Caki2 (cell line): ENCODE measurements around the gene NCOA5. TPM values are rescaled to one million over a fixed set of nuclear protein-coding genes. Genes with fewer than 3 reads are reported as not detected.

ENCODE experiments used
- DNase-seq: peaks from one replicate; pipeline ENCODE4 v3.0.0-alpha.2; 2015; ENCODE audit warnings: low read depth
- in situ Hi-C: cut with HindIII; loops from 2 replicates; pipeline ENCODE4 v1.10.0; 2016; ENCODE audit warnings: low sequenced_read_pairs, low pct_unique_long_range_greater_than_20kb, mixed read lengths
- total RNA-seq: library from RNA; depleted of rRNA; stranded (reverse); fragments of >200 nt; shearing (Covaris generic); gene quantifications from 2 replicates; pipeline ENCODE4 v1.2.3, GENCODE V29; 2014; ENCODE audit warnings: low replicate concordance

NCOA5 gene
- total RNA-seq, 1 experiment from 2014 or later, result 9.2 TPM

DNA sequence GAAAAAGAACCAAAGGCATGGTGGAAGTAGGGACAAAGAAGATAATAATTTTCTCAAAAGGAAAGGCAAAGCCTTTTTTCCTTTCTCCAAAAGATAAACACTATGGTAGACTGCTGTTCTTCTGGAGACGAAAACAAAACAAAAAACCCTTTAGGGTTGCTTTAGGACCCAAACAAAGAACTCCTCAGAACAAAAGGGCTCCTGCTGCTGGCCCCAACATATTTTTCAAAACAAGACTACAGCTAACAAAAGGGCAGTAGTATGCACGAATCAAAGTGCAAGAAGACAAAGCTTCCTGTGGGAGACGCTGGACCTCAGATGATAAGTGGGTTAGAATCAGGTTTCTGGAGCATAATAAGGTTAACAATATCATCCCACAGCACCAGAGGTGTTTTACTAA is 15.8 kb downstream of the NCOA5 start:
- no peak for DNase-seq
- in situ Hi-C loops, result no loop called here

DNA sequence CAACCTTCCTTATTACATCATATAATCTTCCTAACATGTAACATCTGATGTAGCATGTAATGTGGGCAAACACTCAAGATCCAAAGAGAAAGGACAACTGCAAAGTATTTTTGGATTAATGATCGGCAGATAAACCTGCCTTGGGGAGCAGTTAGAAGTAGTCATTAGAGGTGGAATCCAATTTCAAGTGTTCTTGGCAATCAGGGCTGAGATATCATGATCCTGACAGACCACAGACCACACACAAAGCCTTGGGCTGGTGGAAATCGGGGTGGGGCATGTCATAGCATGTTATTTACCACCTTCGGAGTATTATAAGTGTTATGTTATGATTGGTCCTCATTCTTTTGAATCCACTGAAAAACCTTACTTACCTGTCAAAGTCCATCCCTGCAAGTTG is 16.3 kb downstream of the NCOA5 start:
- in situ Hi-C loops, result no loop called here
- DNase-seq, result no peak

DNA sequence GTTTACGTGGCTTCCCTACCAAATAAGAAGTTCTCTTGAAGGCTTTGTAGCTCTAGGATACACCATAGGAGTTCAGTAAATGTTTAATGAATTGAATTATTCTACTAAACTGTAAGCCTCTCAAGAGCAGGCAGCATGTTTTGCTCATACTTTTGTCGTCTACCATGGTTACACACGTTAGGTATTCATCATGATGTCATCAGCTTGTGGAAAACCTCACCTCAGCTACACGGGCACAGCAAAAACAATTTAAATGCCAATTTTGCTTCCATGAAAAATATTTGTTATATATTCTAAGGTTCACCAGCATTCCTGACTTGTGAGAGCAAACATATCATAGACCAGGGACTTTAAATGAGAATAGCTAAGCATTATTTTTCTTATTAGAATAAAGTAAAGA is 16.7 kb downstream of the NCOA5 start:
- in situ Hi-C loops, result no loop called here
- DNase-seq, result no peak

DNA sequence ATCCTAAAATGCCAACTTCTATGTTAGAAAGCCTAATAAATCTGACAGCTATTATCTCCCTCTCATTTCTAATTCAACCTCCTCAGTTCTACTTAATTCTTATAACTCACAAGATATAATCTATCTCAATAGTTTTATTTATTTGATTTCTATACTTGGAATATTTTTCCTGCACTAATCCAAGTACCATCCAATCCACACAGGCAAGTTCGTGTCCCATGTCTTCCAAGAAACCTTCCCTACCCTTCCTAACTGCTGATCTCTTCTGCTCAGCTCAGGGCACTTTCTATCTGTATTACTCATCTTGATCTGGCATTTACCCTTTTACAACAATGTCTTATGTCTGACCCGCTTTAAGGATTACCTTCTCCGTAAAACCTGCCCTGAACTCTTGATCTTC is 18.2 kb downstream of the NCOA5 start:
- no peak for DNase-seq
- in situ Hi-C loops, result no loop called here

DNA sequence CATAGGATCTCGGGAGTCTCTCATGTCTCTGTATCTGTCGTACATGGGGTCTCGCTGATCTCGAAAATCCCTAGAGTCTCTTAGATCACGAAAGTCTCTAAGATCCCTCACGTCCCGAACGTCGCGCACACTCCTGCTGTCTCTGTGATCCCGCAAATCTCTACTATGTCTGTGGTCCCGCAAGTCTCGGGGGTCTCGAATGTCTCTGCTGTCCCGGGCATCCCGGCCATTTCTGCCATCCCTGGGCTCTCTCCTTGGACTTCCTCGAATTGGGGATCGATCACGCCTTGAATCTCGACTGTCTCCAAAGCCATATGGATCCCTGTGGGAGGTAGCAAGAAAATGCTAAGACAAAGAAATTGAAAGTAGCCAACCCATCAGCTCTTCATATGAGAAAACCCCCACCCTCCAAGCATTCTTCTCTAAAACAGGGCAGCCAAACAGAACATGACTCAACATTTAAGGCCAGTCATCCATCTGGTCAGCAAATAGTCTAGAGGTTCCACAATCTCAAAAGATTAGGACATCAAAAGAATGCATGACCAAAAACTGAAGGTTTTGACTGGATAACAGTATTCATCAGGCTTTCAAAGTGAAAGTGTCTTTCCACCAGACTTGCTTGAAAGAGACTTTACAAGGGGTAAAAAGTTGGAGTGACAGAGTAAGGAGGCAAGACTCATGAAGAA is 19.4 kb downstream of the NCOA5 start:
- in situ Hi-C loops, result no loop called here
- DNase-seq, result no peak

DNA sequence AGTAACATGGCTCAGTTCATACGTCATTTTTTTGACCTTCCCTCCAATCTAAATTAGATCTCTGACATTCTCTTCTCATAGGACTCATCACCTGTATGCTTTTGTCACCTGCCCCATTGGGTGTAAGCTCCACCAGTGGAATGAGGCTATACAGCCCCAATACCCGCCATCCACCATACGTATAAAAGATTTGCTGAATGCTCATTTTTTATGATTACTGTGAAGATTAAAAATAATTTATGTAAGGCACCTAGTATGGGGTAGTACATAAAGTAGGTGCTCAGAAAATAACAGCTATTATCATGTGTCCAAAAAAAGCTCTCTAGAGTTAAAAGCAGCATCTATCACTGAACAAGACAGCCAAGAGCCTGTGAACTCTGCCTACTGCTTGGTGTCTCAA is 24.1 kb downstream of the NCOA5 start:
- no peak for DNase-seq
- in situ Hi-C loops, result no loop called here

DNA sequence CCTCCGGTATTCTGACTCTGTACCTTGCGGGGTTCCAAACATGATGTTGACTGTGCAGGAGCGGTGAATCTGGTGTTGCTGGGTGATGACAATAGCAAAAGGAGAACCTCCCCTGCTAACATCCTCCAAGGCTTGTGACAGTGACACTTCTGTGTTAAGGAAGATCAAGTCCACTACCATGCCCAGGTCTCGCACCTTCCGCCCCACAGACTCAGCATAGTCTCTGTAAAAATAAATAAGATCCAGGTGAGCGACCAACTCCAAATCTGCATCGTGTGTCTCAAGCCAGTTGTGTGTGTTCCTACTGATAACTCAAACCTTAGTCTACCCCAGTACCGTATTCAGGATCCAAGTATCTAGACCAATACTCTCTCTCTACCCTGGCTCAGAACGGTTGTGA is 24.8 kb downstream of the NCOA5 start:
- no peak for DNase-seq
- in situ Hi-C loops, result no loop called here

DNA sequence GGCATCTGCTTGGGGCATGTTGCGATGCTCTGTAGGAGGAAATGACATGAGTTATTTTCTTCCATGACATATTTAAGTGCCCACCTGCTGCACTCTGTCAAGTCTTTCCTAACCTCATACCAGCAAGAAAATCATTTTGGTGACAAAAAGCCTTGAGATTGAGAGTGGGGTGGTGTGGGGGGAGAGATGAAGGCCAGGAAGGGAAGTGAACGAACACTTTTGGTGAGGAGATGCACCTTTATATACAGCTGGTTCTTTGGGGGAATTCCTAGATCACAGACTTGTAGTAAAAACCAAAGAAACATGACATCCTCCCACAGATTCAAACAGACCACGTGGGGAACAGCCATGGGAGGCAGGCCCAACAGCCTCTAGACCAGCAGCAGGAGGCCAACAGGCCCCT is 26.1 kb downstream of the NCOA5 start:
- in situ Hi-C loops, result no loop called here
- DNase-seq, result no peak

DNA sequence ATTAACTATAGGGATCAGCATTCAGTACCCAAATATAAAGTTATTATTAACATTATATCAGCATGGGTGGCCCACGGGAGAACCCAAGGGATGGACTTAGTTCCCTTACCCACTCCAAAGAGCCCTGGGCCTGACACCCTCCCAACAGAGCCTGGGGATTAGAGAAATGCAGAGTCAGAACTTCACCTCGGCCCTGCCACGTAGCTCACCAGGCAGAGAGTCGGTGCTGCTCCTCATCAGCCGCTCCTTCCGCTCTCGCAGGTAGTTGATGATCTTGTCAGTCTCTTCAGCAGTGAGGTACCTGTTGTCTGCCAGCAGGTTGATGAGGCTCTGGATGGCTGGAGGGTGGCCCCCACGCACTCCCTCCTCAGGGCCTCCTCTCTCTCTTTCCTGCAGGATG is 26.6 kb downstream of the NCOA5 start:
- DNase-seq, result no peak
- in situ Hi-C loops, result no loop called here

DNA sequence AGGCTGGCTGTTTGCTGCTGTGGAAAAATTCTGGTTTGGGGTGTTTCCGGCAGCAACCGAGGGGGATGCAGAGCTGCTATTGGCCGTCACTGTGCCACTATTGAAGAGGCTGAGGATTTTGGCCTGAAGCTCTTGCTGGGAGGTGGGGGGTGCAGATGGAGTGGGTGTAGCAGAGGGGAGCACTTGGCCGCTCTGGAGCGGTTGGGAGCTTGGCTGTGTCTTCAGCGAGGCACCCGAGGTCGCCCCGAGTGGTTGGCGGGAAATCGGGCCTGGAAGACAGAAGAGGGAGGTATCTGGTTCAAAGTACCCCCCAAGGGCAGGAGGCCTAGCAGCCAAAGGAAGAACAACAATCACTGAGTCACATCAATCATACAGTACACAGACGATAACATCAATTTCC is 27.1 kb downstream of the NCOA5 start:
- DNase-seq, result no peak
- in situ Hi-C loops, result no loop called here

DNA sequence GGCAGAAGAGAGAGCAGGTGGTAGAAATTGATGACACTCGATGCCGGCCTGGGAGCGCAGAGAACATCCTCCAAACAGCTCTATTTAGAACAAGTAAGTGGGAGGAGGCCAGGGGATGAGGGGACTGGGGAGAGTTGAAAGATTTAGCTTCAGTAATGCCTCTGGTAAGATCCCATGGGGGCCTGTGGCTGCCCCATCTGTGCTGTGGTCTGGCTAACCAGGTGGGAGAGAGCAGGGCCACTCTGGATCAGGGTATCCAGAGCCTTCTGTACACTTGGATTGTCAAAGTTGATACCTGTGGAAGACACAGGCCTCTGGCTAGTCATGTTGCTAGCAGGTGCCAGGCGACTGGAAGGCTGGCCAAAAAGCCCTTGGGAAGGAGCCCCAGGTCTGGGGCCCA is 27.6 kb downstream of the NCOA5 start:
- no peak for DNase-seq
- in situ Hi-C loops, result no loop called here

DNA sequence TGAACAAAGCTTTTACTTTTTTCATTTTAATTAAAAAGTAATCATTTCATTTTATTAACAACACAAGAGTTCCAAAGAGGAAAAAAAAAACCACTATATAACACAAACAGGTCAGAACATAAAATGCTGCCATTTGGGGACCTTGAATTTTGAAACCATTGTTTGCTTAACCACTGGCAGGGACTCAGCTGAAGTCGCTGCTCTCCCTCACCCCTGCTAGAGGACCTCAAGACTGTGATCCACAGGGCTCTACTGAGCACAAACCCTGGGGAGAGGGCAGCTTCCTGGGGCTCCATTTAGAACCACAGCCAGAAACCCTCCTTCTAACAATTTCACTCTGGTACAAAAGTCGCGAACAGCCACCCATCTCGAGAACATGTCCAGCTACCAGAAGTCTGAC is 28.8 kb downstream of the NCOA5 start:
- DNase-seq, result no peak
- in situ Hi-C loops, result no loop called here

DNA sequence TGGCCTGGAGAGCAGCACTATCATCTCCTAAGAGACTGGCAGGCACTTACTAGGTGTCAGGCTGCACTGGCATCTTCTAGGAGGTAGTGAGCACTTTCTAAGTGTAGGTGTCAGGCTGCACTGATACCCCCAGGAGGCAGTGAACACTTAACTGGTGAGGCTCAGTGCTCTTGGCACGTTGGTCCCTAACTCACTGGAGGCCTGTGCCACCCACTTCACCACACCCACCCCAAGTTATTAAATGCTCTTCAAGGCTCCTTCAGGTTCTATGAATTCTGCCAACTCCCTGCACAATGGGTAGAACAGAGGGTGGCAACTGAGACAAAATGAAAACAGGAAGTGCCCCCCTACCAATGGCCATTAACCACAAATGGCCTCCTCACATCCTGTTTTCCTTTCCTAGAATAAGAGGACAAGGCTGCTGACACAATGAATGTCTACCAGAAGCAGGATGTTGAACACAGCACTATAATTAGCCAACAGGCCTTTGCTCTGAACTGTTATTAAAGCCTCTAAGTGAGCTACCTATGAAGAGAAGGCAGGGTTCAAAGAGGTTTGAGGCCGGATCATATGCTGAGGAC is 29.4 kb downstream of the NCOA5 start:
- DNase-seq, result no peak
- in situ Hi-C loops, result no loop called here

DNA sequence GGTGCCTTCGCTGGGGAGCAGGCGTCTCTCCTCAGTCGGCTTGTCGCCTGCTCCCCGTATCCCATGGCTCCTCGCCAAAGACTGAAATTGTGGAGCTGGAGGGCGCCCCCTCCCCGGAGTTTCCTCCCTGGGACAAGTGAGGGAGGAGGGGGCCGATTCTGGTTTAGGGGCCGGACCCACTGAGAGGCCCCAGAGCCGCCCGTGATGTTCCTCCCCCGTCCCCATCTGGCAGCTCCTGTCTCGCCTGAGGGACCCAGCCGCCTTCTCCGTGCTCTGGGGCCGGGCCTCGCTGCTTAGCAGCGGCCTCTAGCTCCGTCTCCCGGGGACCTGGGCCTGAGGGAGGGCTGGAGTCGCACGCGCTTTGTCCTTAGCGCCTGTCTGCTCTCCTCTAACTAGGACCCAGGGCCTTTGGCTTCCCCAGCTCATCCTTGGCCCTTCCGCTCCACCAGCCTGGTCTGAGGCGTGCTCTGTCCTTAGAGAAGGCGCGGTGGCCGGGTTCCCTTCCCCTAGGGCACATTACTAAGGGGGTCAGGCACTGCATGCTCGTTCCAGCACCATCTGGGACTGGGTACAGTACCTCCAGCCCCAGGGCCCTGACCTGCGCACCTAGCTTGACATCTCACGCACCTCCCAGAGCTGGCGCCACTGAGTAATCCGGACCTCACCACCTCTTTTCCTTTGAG is 31.0 kb downstream of the NCOA5 start:
- in situ Hi-C loops, result no loop called here
- no peak for DNase-seq

DNA sequence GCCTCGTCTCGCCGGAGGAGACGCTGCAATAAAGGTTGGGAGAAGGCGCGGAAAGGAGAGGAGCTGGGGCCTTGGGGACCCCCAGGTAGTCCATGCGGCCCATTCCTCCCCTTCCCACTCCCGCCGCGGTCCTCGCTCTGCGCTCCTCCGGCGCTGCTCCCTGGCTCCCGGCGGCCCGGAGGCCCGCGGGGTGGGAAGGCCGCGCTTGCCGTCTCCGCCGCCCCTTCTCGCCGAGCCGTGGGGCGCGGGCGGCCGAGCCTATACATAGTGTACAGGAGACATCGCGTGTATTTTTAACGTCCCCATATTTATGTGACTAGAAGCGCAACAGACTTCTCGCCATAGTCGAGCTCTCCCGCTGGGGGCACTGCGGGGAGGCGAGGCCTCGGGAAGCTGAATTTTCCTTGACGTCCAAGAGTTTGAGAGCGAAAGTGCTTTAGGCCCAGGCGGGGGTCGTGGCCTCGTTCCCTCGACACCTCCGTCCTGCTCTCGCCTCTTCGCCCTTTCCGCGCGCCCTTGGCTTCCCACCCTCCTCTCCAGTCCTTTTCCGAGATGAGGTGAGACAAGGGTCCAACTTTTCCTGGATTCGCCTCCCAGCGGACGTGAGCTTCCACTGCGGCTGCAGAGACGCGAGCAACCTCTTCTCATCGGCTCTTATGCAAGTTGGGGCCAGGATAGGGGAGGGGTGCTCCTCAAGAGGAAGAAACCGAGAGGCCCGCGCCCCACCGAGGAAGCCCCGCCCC is 31.7 kb downstream of the NCOA5 start:
- in situ Hi-C loops, result no loop called here
- DNase-seq, result no peak

DNA sequence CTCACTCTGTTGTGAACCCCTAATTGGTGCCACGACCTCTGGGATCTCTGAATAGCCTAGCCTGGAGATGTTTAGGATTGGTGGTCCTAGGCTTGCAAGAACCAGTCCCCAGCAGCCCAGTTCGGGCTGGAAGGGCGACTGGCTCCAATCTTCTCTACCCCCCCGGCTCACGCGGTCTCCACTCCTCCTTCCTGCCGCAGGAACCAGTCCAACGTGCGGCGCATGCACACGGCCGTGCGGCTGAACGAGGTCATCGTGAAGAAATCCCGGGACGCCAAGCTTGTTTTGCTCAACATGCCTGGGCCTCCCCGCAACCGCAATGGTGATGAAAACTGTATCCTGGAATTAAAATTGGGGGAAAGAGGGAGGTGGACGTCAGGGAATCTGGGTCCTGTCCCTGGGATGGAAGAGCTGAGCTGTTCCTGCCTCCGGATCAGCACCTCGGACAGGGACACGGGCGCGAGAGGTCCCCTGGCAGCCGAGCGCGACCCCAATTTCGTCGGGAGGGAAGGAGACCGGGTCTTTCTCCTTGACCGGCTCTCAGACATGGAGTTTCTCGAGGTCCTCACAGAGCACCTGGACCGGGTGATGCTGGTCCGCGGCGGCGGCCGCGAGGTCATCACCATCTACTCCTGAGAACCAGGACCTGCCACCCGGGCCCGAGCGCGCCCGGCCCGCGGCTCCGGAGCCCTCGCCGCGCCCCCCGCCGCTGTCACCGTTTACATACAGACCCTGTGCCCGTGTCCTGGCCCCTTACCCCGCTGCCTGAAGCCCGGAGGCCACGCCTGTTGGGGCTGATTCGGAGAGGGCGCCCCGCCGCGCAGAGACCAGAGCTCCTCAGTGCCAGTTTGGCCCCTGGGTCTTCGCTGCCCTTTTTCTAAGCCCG is 32.5 kb downstream of the NCOA5 start:
- peak; percentile 20 for DNase-seq
- in situ Hi-C loops, result no loop called here

DNA sequence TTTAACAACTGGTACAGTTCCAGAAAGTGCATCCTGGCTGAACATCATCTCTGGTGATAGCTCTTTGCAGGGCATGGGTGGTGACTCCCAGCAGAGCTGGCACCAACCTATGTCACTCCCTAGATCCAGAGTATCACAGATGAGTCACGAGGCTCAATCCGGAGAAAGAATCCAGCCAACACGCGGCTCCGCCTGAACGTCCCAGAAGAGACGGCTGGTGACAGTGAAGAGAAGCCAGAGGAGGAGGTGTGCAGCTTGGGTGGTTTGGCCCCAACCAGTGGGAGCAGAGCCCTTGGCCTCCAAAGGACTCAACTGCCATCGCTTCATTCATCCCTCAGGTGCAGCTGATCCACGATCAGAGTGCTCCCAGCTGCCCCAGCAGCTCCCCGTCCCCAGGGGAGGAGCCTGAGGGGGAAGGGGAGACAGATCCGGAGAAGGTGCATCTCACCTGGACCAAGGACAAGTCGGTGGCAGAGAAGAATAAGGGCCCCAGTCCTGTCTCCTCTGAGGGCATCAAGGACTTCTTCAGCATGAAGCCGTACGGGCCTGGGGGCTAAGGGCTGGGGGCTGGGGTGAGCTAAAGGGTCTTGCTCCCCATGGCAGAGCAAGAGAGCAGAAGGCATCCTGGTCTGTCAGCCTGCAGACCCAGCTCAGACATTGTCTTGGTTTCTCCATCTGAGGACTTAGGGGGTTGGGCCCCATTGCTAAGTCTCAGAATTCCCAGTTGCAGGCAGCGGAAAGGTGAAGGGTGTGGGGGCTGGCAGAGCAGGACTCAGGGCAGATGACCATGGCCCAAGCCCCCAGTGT is 33.5 kb downstream of the NCOA5 start:
- in situ Hi-C loops, result no loop called here
- no peak for DNase-seq

DNA sequence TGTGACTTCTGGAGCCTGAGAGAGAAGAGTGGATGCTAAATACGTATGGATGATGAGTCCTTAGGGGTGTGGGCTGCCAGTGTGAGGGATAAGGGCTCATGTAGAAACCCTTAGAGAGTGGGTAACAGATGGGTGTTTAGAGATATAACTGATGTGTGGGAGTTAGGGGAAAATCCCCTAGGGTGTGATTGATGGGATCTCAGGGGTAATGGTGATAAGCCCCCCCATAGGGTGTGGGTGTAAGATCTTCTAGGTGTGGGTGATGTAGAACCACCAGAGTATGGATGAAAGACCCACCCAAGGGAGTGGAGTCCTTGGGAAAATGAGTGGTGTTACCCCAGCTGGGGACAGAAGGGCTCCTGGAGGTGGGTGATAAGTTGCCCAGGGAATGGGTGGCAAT is 34.5 kb downstream of the NCOA5 start:
- in situ Hi-C loops, result no loop called here

More for the DNA sequence above, 34.5 kb downstream of the NCOA5 start:
- no peak for DNase-seq
